ENCODE results near the gene ZMIZ1.

Gene ZMIZ1

DNA sequence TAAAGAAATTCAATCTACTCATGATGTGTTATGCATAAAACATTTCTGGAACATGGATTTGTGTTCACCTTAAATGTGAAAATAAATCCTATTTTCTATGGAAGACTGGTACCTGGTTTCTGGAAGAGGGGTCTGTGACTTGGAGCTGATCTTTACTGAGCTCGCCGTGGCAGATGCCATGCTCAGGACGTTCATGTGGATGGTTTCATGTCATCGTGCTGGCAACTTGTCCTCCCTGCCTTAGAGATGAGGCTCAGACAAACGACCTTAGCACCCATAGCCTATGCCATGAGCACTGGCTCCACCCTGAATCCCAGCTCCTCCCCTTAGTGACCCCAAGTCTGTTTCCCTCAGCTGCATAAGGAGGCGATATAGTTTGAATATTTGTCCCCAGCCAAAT, 285.8 kb downstream of the ZMIZ1 start:
- no peak for DNase-seq (ENCODE audit: low read depth in 2 of 2)

- DNase-seq (ENCODE audit: low read depth in 2 of 2): no peak
These were observed 286.8 kb downstream of the ZMIZ1 start for GRCh38 chr10:79355420-79356017.

DNA sequence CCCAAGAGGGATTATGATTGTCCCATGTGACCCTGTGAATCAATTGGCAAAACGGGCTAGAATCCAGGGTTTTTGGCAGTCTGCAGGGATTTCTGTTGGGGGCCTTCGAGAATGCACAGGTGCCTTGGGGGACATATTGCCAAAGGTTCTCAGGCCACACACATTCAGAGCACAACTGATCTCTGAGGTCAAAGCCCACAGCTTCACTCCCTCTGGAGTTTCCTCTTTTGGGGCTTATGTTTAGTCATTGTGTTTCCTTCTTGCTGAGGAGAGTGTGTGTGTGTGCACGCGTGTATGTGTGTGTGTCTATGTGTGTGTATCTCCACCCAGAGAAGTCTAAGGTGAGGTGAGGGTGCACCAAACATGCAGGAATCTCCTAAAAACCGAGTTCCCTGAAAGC, 287.3 kb downstream of the ZMIZ1 start:
- no peak for DNase-seq (ENCODE audit: low read depth in 2 of 2)

DNA sequence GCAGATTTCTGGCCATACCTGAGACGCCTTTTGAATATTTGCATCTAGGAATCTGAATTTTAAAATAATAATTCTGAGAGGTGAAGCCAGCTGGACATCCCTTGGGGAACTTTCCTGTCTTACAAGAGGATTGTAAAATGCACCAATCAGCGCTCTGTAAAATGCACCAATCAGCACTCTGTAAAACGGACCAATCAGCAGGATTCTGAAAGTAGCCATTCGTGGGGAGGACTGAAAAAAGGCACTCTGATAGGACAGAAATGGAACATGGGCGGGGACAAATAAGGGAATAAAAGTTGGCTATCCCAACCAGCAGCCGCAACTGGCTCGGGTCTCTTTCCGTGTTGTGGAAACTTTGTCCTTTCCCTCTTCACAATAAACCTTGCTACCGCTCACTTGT, 288.4 kb downstream of the ZMIZ1 start:
- DNase-seq (ENCODE audit: low read depth in 2 of 2): no peak

DNA sequence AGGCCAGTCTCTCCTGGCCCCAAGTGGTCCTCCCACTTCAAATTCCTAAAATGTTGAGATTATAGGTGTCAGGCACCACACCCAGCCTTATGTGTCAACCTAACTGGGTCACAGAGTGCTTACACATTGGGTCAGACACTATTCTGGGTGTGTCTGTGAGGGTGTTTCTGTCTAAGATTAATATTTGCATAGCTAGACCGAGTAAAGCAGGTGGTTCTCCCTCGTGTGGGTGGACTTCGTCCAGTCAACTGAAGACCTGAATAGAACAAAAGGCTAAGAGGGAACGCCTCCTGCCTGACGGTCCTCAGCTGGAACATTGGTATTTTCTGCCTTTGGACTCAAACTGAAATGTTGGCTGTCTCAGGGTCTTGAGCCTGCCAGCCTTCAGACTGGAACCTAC, 290.0 kb downstream of the ZMIZ1 start:
- DNase-seq (ENCODE audit: low read depth in 2 of 2): no peak

- DNase-seq (ENCODE audit: low read depth in 2 of 2): no peak
These were observed 291.2 kb downstream of the ZMIZ1 start for GRCh38 chr10:79359816-79360498.

GRCh38 chr10:79360499-79361342, 292.0 kb downstream of the ZMIZ1 start:
- no peak for DNase-seq (ENCODE audit: low read depth in 2 of 2)

DNA sequence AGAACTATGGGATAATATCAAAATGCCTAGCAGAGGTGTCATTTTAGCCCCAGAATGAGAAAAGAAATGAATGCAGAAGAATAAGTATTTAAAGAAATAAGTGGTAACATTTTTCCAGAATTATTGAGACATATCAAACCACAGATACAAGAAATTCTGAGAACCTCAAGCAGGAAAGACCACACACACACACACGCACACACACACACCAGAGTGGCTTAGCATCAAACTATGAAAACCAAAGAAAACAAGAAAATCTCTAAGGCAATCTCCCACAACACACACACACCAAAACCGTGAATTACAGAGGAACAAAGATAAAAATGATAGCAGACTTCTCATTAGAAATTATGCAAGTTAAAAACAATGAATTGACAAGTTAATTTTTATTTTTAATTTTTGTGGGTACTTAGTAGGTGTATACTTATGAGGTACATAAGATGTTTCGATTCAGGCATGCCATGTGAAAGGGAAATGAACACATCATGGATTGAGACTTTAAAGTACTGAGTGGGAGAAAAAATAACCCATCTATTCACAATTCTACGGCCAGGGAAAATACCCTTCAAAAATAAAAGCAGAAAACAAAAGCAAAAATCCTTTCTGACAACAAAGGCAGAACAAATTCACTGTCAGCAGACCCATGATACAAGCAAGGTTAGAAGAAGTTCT, 293.1 kb downstream of the ZMIZ1 start:
- no peak for DNase-seq (ENCODE audit: low read depth in 2 of 2)

Measured in stimulated activated CD8-positive, alpha-beta memory T cell treated with anti-CD3 and anti-CD28 coated beads, Interleukin-2, amount 100 ng/mL, for 48 hours (primary cell).